Heart right ventricle (tissue), 16 donors: ENCODE data around the gene MYBPH. TPM values are rescaled to one million over a fixed set of nuclear protein-coding genes. Genes with fewer than 3 reads are reported as not detected.

Experiments
- ATAC-seq, 8 donors: fragments of 200-7000 bp; cut with Tn5 transposase; one replicate each; pipeline ENCODE4 v1.9.1; 2020; ENCODE audit warnings: mild to moderate bottlenecking in 8 of 8, moderate library complexity in 8 of 8, moderate number of reproducible peaks in 1 of 8
- DNase-seq, 2 donors: peaks; one replicate each; pipeline ENCODE4 v3.0.0-alpha.2; 2020
- H3K27ac ChIP-seq, 10 donors: fragments of 200-600 bp; sonication (generic) in 2 of 10; one replicate each; pipeline versions ENCODE4 v1.5.0 to v1.8.0; 2020 to 2022; ENCODE audit warnings: mild to moderate bottlenecking in 3 of 10
- H3K27me3 ChIP-seq, 7 donors: fragments of 200-600 bp; one replicate each; pipeline ENCODE4 v1.8.0; 2021 to 2022; ENCODE audit warnings: mild to moderate bottlenecking in 2 of 7
- H3K36me3 ChIP-seq, 9 donors: fragments of 200-600 bp; sonication (generic) in 1 of 9; one replicate each; pipeline versions ENCODE4 v1.5.0 to v1.8.0; 2020 to 2022; ENCODE audit warnings: mild to moderate bottlenecking in 2 of 9
- H3K4me1 ChIP-seq, 9 donors: fragments of 200-600 bp; sonication (generic) in 1 of 9; one replicate each; pipeline versions ENCODE4 v1.5.0 to v1.8.0; 2020 to 2022; ENCODE audit warnings: mild to moderate bottlenecking in 4 of 9
- H3K4me3 ChIP-seq, 10 donors: fragments of 200-600 bp; sonication (generic) in 2 of 10; one replicate each; pipeline versions ENCODE4 v1.5.0 to v1.8.0; 2020 to 2022; ENCODE audit warnings: mild to moderate bottlenecking in 7 of 10, moderate library complexity in 2 of 10
- H3K9me3 ChIP-seq, 11 donors: fragments of 200-600 bp in 10 of 11; sonication (generic) in 2 of 11; one replicate each; pipeline versions ENCODE4 v1.5.0 to v1.8.0; 2013 to 2022; ENCODE audit warnings: mild to moderate bottlenecking in 2 of 11, control low read depth in 1 of 11, moderate library complexity in 1 of 11
- WGBS, 2 donors: extraction: QIAGEN DNeasy Blood & Tissue Kit; methylation state at CpG; one replicate each; pipeline ENCODE4 v1.1.7; 2013; ENCODE audit warnings: inconsistent platforms in 1 of 2; 5-methylcytosine and 5-hydroxymethylcytosine counted together
- intact Hi-C, 10 donors: fragments of 100-400 bp; cut with DNase I; formaldehyde crosslinking; loops; one replicate each; pipeline versions ENCODE4 v1.11.1 to v1.14.2; 2022
- polyA plus RNA-seq, 2 donors: library from polyadenylated mRNA; stranded (reverse); fragments of 200-250 nt; gene quantifications; one replicate each; pipeline ENCODE4 v1.2.3, GENCODE V29; 2013
- total RNA-seq, 10 donors: library from RNA; stranded (reverse); fragmentation: NEBNext Ultra II Directional in 3 of 10; extraction: Animal tissue kit (Norgen Biotek cat#: 25700) in 3 of 10; gene quantifications; one replicate each; pipeline versions ENCODE4 v1.2.1 to v1.2.4, GENCODE V29; 2021 to 2023
- TF ChIP-seq, protein P1 (sequence below), 9 donors: fragments of 200-600 bp; sonication (generic) in 2 of 9; IDR thresholded peaks; one replicate each; pipeline versions ENCODE4 v1.5.0 to v1.8.0; 2021 to 2022; ENCODE audit warnings: antibody characterized with exemption in 9 of 9, mild to moderate bottlenecking in 5 of 9, moderate library complexity in 1 of 9
- donor health status: Arrhythmogenic right ventricular cardiomyopathy.
- donor health status: ischemic (EF 13 %, LVEDD 7.1; RV severe dilation, severe dysfunction).
- donor health status: healthy with polysubstance abuse.
- donor health status: DM: no; HTN: yes; CAD: no.
- donor health status: DM: no; HTN: no; CAD: no.
- donor health status: ischemic (EF 25% LVEDD 6.9; RV normal size, moderate dysfunction).
- donor health status: ischemic (EF 25% LVEDD 5.7; RV mildly dilated, moderate dysfunction).
- donor health status: healthy.
- donor health status: DM: yes; HTN: yes; CAD: no.
- donor health status: Ischemic cardiomyopathy.
- donor health status: ischemic (EF 35%, LVEDD 5.7; RV mildly dilated, moderate dysfunction).
- donor health status: nonischemic (EF 11% LVEDD 7.7; RV severe dilation, severe dysfunction).
- donor health status: DM: yes; HTN: yes; CAD: no.
- donor health status: PGD.
- donor health status: ischemic (EF 29% LVEDD 5.4; RV normal size, mild dysfunction).
- donor health status: nonischemic (EF 23%, LVEDD 6.1; RV moderate dilation, normal function).

Gene MYBPH
- total and polyA plus RNA-seq, 12 donors: not detected

DNA sequence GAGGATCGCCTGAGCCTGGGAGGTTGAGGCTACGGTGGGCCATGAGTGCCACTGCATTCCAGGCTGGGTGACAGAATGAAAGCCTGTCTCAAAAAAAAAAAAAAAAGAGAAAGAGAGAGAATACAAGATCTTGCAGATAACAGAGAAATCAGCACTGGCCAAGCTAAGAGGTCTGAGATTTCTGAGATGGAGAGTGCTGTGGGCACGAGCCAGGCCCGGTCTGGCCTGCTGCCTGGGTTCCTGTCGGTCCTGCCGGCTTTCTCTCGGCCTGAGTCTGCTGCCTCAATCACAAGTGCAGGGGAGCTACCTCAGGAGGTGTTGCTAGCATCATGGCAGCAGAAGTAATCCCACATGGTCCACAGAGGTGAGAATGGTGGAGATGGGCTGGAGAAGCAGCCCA lies 29.1 kb downstream of the MYBPH start:
- H3K27me3 ChIP-seq: no peaks in the 10 kb centered on the region
- TF ChIP-seq, protein P1, sequence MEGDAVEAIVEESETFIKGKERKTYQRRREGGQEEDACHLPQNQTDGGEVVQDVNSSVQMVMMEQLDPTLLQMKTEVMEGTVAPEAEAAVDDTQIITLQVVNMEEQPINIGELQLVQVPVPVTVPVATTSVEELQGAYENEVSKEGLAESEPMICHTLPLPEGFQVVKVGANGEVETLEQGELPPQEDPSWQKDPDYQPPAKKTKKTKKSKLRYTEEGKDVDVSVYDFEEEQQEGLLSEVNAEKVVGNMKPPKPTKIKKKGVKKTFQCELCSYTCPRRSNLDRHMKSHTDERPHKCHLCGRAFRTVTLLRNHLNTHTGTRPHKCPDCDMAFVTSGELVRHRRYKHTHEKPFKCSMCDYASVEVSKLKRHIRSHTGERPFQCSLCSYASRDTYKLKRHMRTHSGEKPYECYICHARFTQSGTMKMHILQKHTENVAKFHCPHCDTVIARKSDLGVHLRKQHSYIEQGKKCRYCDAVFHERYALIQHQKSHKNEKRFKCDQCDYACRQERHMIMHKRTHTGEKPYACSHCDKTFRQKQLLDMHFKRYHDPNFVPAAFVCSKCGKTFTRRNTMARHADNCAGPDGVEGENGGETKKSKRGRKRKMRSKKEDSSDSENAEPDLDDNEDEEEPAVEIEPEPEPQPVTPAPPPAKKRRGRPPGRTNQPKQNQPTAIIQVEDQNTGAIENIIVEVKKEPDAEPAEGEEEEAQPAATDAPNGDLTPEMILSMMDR (IDR thresholded peaks at IDR 0.05): no peak
- H3K36me3 ChIP-seq: no peaks in the 10 kb centered on the region
- 76 to 87% methylated on average over 7 of the region's 7 CpGs for WGBS, 2 donors
- H3K9me3 ChIP-seq: no peaks in the 10 kb centered on the region
- H3K4me1 ChIP-seq: peaks cover 0 to 12% (median 0%) of the 10 kb centered on the region in 9 donors
- no peak overlapping the region for H3K27ac ChIP-seq
- H3K4me3 ChIP-seq: no peak overlapping the region
- ATAC-seq (no peak), DNase-seq (no peak)
- intact Hi-C loops: no loop called here

DNA sequence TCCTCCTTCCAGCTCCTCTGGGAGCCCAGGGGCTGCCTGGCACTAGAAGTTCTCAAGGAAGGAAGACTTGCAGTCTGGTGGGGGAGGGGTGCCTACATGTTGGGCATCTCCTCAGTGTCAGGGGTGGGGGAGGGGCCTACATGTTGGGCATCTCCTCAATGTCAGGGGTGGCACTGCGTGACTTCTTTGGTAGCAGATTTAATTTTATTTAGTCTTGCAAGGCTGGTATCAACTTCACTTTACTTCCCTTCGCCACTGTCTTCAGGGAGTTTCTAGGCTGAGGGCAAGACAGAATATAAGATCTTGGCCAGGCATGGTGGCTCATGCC lies 29.6 kb downstream of the MYBPH start:
- ATAC-seq: no peak
- Histone ChIP-seq H3K27ac (no peak overlapping the region), H3K27me3 (peaks cover 0 to under 1% (median 0%) of the 10 kb centered on the region in 7 donors), H3K4me3 (no peak overlapping the region), H3K36me3 (no peaks in the 10 kb centered on the region), H3K4me1 (peaks cover 0 to 9% (median 1%) of the 10 kb centered on the region in 9 donors), H3K9me3 (no peaks in the 10 kb centered on the region)
- WGBS, 2 donors: 97 to 100% methylated on average over 2 of the region's 2 CpGs
- intact Hi-C loops: no loop called here
- no peak for DNase-seq
- TF ChIP-seq, protein P1 (IDR thresholded peaks at IDR 0.05): no peak

DNA sequence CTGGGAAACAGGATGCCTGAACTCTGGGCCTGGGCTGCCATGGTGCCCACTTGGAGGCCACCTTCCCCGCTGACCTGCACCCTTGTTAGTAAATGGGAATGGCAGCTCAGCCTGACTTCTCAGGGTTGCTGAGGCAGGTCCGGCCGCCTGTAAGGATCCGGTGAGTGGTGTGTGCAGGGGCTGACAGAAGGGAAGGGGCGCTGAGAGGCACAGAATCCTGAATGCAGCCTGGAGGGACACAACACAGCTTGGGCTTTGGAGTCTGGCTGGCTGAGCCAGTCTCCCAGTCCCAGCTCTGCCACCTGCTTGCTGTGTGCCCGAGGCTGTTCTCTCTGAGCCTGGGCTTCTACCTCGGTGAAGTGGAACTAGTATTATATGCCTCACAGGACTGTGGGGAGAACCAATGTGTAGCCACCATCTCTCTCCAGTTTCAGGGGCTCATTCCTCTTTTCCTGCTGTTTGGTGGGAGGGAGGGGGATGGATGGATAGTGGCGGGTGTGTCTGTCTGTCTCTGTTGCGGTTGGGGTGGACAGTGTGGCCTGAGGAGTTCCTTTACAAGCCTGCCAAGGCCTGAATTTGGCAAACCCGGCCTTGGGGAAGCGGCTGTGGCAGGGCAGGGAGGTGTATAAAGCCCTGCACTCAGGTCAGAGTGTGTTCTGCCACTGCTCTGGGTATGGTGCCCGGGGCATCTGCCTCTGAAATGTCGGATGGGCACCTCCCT lies 30.1 kb downstream of the MYBPH start:
- DNase-seq (no peak), ATAC-seq (no peak)
- H3K4me1 ChIP-seq: peaks cover 0 to 11% (median 6%) of the 10 kb centered on the region in 9 donors
- intact Hi-C loops: no loop called here
- peaks cover 0 to 3% (median 0%) of the 10 kb centered on the region in 7 donors for H3K27me3 ChIP-seq
- TF ChIP-seq, protein P1 (IDR thresholded peaks at IDR 0.05): no peak
- H3K36me3 ChIP-seq: no peaks in the 10 kb centered on the region
- no peaks in the 10 kb centered on the region for H3K9me3 ChIP-seq
- 91 to 94% methylated on average over 13 of the region's 13 CpGs for WGBS, 2 donors
- H3K27ac ChIP-seq: no peak overlapping the region
- H3K4me3 ChIP-seq: no peak overlapping the region

- H3K36me3 ChIP-seq: no peaks in the 10 kb centered on the region
- ATAC-seq (peak in 1 of 8 donors; percentile 16), DNase-seq (no peak)
- H3K27ac ChIP-seq: no peak overlapping the region
- intact Hi-C loops: no loop called here
- peaks cover 0 to 3% (median 0%) of the 10 kb centered on the region in 7 donors for H3K27me3 ChIP-seq
- H3K9me3 ChIP-seq: no peaks in the 10 kb centered on the region
- TF ChIP-seq, protein P1 (IDR thresholded peaks at IDR 0.05): no peak
- H3K4me3 ChIP-seq: no peak overlapping the region
- H3K4me1 ChIP-seq: peaks cover 0 to 11% (median 9%) of the 10 kb centered on the region in 9 donors
- 41 to 49% methylated on average over 6 of the region's 6 CpGs for WGBS, 2 donors
Observed at GRCh38 chr1:203144661-203145060, 31.0 kb downstream of the MYBPH start.
